ENCODE measurements around the gene IFIT3.
"Not testable (repeated sequence)": the region's sequence is repeated elsewhere in the genome, so short reads cannot be mapped to it uniquely, and the experiment has no call there.

The IFIT3 gene

DNA sequence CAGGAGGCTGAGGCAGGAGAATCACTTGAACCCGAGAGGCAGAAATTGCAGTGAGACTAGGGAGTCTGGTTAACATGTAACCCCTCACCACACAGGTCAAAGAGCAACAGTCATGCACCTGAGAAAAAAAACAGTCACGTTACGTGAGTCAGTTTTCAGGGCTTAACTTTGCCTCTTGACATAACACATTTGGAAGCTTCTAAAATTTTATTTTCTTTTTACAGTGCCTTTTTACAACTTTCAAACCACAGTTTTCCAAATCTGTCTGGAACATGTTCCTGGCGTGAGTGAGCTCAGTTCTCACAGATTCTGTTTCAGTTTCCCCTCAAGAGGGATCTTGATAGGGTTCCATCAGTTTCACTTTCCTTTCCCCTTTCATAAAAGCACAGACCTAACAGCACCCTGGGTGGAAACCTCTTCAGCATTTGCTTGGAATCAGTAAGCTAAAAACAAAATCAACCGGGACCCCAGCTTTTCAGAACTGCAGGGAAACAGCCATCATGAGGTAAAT is 4.4 kb downstream of the IFIT3 start:
- DNase-seq (ENCODE audit: low read depth in 2 of 2), result no peak

DNA sequence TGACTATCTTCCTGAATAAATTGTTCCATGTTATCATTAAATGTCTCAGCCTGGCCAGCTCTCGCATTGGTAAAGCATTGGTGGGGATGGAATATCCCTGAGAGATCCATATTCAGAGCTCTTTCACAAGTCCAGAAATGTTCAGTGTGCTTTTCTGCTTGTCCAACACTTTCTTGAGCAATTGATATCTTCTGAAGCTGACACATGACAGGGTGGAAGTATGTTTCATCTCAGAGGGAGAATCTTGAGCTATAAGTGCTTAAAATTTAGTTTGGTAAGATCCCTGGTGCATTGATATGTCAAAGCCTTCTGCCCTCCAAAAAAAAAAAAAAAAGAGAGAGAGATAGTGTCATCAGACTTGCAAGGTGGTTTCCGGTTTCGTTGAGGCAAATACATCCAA is 7.4 kb downstream of the IFIT3 start:
- no peak for DNase-seq (ENCODE audit: low read depth in 2 of 2)

DNA sequence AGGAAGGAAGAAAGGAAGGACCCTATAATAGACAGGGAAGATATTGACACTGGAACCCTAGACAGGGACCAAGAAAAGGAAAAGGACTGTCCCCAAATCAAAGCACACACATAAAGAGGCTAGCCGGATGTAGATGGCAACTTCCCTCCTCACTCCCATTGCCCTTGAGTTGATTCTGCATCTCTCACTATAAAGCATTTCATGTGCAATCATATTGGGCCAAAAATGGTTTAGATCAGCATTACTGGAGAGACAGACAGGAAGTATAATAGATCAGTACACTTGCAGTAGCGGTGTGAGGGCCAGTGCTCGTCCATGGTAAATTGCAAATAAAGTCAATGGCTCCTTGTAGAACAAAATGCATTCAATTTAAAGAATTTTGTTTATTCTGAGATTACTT is 8.4 kb downstream of the IFIT3 start:
- no peak for DNase-seq (ENCODE audit: low read depth in 2 of 2)

DNA sequence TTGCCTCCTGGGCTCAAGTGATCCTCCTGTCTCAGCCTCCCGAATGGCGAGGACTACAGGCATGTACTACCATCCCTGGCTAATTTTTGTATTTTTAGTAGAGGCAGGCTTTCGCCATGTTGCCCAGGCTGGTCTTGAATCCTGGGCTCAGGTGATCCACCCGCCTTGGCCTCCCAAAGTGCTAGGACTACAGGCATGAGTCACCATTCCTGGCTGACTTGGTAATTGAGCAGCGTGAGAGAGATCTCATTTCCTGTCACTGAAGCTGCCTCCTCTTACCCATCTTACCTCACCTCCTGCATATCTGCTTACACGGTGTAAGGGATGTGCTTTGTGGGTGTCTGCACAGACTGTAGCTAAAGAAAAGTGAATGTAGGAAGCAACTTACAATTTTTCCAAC is 9.7 kb downstream of the IFIT3 start:
- no peak for DNase-seq (ENCODE audit: low read depth in 2 of 2)

DNA sequence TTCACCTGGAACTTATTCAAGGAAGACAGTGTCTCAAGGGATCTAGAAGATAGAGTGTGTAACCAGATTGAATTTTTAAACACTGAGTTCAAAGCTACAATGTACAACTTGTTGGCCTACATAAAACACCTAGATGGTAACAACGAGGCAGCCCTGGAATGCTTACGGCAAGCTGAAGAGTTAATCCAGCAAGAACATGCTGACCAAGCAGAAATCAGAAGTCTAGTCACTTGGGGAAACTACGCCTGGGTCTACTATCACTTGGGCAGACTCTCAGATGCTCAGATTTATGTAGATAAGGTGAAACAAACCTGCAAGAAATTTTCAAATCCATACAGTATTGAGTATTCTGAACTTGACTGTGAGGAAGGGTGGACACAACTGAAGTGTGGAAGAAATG is 10.9 kb downstream of the IFIT3 start:
- DNase-seq (ENCODE audit: low read depth in 2 of 2), result no peak

DNA sequence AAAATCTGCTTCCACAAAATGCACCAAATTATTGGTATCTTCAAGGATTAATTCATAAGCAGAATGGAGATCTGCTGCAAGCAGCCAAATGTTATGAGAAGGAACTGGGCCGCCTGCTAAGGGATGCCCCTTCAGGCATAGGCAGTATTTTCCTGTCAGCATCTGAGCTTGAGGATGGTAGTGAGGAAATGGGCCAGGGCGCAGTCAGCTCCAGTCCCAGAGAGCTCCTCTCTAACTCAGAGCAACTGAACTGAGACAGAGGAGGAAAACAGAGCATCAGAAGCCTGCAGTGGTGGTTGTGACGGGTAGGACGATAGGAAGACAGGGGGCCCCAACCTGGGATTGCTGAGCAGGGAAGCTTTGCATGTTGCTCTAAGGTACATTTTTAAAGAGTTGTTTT is 12.1 kb downstream of the IFIT3 start:
- no peak for DNase-seq (ENCODE audit: low read depth in 2 of 2)

DNA sequence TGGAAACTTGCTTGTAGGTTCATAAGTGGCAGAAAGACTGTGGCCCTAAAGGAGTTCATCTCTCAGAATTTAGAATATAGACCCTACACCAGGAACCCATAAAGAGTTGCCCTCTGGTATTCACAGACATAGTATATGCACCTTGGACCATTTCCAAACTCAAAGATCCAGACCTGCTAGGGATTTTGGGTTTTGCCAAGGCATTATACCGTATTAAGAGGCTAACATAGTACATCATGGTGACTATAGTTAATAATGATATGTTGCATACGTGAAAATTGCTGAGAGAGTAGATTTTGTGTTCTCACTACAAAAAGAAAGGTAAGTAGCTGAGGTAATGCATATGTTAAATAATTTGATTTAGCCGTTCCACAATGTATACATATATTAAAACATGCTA is 13.9 kb downstream of the IFIT3 start:
- no peak for DNase-seq (ENCODE audit: low read depth in 2 of 2)

DNA sequence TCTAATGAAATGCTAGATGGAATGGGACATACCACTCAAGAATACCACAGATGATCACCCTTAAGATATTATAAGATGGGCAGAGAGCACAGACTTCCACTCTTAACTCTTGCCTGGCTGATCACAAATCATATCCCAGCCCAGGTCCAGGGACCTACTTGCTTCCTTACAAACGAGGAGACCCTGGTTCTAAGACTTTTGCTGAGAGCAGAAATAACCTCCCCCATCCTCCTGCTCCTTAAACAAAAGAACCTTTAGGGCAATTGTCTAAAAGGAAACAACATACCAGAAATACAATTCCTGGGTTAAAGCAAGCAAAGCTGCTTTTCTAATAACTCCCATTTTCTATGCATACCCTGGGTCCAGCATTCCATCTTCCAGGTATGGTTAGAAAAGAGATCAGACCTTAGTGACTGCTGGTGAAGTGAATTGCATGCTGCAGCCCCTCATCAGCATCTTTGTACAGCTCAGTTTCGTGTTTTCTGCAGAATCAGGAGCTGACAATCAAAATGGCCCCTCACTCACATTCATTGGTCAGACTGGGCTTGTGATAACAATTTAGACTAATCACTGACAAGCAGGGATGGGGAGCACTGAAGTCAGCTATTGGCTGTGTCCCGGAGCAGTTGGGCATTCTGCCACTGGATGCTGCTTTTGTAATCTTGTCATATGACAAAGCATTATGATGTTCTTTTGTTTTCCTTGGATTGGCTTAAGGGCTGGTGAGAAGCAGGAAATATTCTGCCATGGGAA is 14.6 kb downstream of the IFIT3 start:
- DNase-seq (ENCODE audit: low read depth in 2 of 2), result no peak

DNA sequence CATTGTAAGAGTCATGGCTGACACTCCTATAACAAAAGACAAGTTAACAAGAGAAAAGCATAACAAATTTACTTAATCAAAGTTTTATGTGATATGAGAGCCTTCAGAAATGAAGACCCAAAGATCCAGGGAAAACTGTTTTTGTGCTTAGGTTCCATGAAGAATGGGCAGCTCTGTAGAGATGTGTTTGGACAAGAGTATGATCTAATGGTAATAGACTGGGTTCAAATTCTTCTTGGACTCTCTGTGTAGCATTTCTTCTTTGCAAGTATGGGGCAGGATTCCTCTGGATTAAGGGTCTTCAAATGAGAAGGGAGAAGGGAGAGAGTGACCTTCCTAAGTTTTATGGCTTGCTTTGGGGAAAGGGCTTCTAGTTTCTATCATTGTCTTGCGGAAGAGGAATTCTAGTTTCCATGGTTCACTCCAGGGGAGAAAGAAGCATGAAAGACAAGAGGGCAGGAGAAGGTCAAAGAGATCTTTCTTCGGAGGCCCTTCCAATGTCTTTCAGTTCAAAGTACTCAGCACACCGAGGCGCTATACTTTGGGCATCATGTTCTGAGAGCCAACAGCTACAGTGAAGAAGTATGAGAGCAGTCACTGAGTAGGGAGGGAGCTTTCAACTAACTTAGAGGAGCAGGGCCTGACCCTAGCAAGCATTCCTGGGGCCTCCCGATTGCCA is 15.4 kb downstream of the IFIT3 start:
- no peak for DNase-seq (ENCODE audit: low read depth in 2 of 2)

DNA sequence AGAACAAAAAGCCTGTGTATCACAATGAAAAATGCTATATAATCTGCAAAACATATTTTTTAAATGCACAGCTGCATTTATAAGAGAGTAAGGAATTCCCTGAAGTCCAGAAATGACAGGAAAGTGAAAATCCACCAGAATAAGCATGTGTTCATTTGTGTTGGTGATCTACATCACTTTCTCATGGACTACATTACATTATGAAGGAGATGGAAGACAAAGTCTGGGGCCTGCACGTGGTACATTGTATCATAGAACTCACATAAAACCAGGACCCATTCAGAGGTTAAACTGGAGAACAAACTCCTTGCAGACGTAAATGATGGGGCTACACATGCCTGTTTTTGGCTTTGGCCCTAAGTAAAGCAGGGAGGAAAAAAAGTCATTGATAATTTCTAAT is 16.4 kb downstream of the IFIT3 start:
- DNase-seq (ENCODE audit: low read depth in 2 of 2), result no peak

DNA sequence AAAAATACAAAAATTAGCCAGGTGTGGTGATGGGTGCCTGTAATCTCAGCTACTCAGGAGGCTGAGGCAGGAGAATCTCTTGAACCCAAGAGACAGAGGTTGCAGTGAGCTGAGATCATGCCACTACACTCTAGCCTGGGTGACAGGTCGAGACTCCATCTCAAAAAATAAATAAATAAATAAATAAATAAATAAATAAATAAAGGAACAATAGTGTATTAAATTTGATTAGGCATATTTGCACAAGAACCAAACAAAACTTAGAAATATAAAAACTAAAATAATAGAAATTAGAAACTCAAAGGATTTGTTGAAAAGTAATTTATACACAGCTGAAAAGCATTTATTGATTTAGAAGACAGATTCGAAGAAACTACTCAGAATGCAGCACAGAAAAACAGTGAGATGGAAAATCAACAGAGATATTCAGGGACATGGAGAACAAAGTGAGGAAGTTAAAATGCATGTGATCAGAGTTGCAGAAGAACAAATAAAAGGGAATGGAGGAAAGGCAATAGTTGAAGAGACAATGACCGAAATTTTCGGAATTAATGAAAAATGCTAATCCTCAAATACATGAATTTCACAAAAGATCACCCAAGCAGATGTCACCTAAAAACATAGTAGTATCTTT is 17.7 kb downstream of the IFIT3 start:
- no peak for DNase-seq (ENCODE audit: low read depth in 2 of 2)

DNA sequence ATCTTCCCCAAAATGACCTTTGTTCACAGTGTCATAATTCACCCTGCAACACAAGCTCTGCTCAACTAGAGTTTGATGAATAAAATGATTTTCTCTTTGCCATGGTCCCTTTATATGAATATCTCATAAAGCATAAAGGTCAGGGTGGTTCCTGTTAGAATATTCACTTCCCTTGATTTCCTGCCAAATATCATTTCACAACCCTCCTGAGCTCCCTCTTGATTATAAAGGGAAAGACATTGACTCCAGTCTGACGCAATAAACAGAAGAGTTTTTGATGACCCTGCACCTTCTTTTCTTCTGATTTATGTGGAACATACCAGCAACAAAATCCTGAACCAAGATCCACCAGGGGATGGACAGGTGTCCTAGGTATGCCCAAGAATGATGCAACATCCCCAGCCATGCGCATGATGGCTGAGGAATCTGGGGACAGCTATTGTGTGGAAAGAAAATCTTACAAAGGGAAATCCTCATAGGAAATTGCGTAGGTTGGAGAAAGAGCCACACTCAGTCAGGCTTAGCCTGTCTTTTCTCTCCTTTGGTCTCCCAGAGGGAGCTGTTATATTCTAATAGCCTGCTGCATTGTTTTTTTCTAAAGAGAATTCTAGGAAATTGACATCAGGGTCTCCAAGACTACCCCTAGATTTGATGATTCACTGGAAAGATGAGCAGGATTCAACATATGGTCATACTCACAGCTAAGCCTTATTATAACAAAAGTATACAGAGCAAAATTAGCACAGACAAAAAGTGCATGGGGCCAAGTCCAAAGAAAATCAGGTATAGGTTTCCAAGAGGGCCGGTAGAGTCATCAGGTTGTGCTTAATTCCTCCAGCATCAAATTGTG is 18.8 kb downstream of the IFIT3 start:
- DNase-seq (ENCODE audit: low read depth in 2 of 2), result no peak

DNA sequence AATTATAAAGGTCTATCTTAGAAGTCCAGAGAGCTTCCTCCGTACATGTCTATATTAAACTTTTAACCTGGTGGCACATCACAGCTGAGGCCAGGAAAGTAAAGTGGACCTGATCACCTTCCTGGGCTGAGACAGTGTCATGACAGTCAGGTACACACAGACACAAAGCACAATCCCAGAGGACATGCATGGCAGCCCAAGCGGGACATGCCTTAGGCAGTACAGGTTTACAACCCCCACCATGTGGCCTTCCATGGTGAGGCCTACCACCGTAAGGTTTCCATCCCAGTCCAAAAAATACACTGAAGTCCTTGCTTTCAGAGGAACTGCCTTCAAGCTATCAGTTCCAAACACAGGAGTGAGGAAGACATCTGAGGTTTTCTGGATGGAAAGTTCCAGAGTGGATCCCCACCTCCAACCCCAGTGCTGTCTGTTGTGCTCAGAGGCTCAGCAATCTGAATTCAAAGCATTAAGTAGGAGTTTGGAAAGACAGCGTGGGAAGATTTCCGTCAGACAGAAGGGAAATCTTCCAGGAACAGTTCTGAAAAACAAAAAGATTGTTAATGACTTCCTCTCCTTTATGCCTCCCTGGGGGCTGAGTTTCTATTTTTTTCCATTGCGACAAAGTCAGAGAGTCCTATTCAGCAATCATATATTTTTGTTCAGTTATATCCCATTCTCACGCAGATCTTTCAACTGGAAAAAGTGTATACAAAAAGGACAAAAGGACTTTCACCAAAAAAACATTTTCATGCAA is 20.1 kb downstream of the IFIT3 start:
- no peak for DNase-seq (ENCODE audit: low read depth in 2 of 2)

DNA sequence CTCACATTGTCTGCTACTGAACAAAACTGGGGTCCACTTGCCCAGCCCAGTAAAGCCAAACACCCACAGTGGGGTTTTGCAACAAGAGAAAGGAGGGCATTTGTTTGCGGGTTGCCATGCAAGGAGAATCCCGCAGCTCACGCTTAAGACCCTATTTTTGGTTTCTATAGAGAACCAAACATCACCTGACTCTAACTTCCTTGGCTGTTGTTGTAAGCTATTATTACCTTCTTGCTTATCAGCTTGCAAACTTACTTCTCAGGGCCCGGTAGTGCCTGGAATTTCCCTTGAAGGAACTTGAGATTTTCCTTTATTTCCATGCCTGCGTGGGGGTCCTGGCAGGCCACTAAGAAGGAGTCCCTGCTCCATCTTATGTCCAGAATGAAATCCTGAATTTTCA is 20.7 kb downstream of the IFIT3 start:
- no peak for DNase-seq (ENCODE audit: low read depth in 2 of 2)

DNA sequence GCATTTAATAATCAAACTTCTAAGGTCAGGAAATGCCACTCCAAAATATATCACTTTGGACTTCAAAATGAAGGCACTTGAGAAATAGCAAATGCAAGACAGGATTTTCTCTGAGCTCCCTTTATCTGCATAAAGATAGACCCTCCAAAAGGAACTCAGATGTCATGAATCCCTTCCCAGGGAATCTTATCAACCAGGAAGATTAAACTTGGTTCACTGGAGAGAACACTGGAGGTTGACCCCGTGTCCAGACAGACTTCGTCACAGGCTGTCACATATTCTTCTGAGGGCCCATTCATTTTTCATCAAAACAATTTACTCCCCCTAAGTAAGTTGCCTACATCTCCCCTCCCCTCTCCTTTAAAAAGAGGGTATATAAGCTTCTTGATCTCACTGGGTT is 21.2 kb downstream of the IFIT3 start:
- DNase-seq (ENCODE audit: low read depth in 2 of 2), result no peak

DNA sequence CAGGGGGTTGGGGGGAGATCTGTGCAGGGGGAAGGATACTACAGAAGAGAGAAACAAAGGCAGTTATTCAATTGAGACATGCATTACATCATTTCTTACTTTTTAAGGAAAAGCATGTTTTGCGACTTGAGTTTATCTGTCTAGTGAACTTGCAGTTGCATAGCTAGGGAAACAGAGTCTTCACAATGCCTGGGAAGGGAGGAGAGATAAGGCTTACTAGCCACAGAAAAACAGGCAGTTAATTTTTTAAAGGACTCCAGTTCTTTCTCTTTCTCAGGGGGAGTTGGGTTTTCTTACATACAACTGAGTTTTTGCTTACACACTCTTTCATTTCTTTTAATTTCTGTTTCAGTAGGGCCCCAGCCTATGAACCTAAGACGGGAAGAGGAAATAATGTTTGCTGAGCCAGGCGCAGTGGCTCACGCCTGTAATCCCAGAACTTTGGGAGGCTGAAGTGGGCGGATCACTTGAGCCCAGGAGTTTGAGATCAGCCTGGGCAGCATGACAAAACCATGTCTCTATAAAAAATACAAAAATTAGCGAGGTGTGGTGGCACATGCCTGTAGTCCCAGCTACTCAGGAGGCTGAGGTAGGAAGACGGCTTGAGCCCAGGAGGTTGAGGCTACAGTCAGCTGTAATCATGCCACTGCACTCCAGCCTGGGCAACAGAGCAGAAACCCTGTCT is 23.0 kb downstream of the IFIT3 start:
- not testable (repeated sequence) for DNase-seq (ENCODE audit: low read depth in 2 of 2)

DNA sequence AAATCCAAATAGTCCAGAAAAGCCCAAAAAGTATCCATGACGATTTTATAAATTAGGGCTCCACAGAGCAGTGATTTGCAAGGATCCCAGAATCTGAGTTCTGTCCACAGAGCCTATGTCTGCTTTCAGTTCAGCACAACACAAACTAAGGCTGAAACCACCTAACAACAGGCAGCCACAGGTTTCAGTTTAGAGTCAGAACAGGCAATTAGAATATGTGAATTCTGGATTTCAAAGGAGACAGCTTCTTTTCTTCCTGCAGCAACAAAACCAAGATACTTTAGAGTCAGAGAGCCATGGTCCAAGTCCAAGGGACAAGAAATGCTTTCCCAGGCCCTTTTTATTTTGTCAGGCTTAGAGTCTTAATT is 23.6 kb downstream of the IFIT3 start:
- no peak for DNase-seq (ENCODE audit: low read depth in 2 of 2)

DNA sequence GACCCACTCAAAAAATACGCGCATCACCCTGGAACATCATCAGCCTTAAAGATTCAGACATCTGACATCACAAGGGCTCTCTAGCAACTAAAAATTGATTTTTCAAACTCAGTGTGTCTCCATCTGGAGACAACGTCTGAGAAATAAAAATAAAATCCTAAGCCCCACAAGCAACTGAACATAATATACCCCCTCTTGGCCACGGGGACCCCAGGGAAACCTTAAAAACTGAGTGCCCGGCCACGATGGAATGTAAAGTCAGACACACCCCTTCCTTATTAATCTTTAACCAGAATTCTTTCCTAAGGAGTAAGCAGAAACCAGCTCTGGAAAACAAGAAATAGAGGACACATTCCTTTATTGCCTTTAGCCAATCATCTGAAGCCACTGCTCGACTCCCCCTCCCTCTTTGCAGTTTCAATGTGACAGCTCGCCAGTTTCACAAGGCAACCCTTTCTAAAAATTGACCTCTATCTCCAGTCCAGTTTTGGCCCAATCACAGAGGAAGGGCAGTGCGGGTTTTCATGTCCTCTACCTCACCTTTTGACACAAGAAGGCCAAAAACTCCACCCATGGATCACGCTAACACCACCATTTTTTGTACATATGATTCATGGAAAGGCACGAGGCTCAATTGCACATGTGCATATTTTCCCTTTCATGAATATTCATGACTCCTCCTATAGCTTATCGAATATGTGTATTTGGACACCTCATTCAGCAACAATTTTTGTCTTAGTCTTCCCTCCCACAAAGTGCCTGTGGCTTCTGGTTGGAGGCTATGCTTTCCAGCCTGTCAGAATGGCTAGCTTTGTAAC is 24.2 kb downstream of the IFIT3 start:
- DNase-seq (ENCODE audit: low read depth in 2 of 2), result peak; percentile 92 to 93

DNA sequence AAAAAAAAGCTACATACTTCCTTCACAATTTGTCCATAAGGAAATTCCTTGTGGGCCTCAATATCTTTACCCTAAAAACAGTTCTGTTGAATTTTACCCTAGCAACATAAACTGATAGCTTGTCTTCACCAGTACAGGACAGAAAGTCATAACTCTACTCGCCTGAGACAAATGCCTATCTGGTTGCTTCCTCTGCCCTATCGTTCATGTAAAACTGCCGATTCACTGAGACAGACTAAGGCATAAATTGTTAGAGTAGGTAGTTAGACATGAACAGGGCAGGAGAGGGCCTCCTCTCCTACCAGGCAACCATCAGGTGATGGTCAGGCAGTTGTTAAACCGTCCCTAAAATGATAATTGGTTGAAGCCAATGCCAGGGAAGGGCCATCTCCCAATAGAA is 25.0 kb downstream of the IFIT3 start:
- DNase-seq (ENCODE audit: low read depth in 2 of 2), result no peak

DNA sequence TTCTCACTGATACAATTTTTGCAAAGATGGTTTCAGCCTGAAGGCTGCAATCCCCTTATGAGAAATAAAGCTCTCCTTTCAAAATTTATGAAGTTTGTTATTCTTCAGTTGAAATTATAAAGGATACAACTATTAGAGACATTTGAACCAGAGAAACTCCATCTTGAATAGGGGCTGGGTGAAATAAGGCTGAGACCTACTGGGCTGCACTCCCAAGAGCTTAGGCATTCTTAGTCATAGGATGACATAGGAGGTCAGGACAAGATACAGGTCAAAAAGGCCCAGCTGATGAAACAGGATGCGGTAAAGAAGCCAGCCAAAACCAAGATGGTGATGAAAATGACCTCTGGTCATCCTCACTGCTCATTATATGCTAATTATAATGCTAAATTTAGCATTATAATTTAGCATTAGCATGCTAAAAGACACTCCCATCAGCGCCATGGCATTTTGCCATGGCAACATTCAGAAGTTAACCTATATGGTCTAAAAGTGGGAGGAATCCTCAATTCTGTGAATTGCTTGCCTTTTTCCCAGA is 27.7 kb downstream of the IFIT3 start:
- no peak for DNase-seq (ENCODE audit: low read depth in 2 of 2)

Measured in fibroblast of skin of left biceps (primary cell).